Vagina (tissue), 2 donors: ENCODE results near the gene SLC5A6. TPM values are rescaled to one million over a fixed set of nuclear protein-coding genes. Genes with fewer than 3 reads are reported as not detected.

ENCODE experiments used
- DNase-seq, 2 donors: peaks; one replicate each; pipeline ENCODE4 v3.0.0-alpha.2; 2017; ENCODE audit errors: extremely low spot score in 2 of 2
- H3K27ac ChIP-seq: fragments of 200-600 bp; sonication (generic); one replicate; pipeline ENCODE4 v1.5.1; 2019
- H3K27me3 ChIP-seq: fragments of 200-600 bp; sonication (generic); one replicate; pipeline ENCODE4 v1.5.1; 2019
- H3K36me3 ChIP-seq, 2 donors: fragments of 200-600 bp; sonication (generic); one replicate each; pipeline ENCODE4 v1.5.1; 2017 to 2019
- H3K4me1 ChIP-seq: fragments of 200-600 bp; sonication (generic); one replicate; pipeline ENCODE4 v1.5.1; 2019
- H3K4me3 ChIP-seq, 2 donors: fragments of 200-600 bp; sonication (generic); 1 replicate in 1 of 2; 2 replicates in 1 of 2; pipeline ENCODE4 v1.5.1; 2016 to 2019
- H3K9me3 ChIP-seq: fragments of 200-600 bp; sonication (generic); one replicate; pipeline ENCODE4 v1.5.1; 2019
- CTCF ChIP-seq, 3 experiments: fragments of 450-650 bp in 2 of 3; fragments of 200-600 bp in 1 of 3; sonication (generic) in 1 of 3; IDR thresholded peaks; one replicate each; pipeline ENCODE4 v1.5.1; 2017 to 2019; ENCODE audit warnings: antibody characterized with exemption in 3 of 3, mild to moderate bottlenecking in 2 of 3, moderate library complexity in 2 of 3
- POLR2A ChIP-seq, 2 donors: fragments of 450-650 bp; IDR thresholded peaks; one replicate each; pipeline ENCODE4 v1.6.1; 2017; ENCODE audit warnings: antibody characterized with exemption in 2 of 2, mild to moderate bottlenecking in 2 of 2, moderate library complexity in 2 of 2
- POLR2AphosphoS5 ChIP-seq, 2 donors: sonication (generic); formaldehyde crosslinking; IDR thresholded peaks; one replicate each; pipeline ENCODE4 v1.9.0; 2017; ENCODE audit warnings: antibody characterized with exemption in 2 of 2, mild to moderate bottlenecking in 2 of 2, low read depth in 1 of 2; ENCODE audit not compliant: insufficient read depth in 1 of 2
- intact Hi-C: fragments of 100-400 bp; cut with DNase I; formaldehyde crosslinking; loops from one replicate; pipeline ENCODE4 v1.15.1; 2023
- total RNA-seq: library from RNA; depleted of rRNA; stranded (reverse); fragments of >200 nt; gene quantifications from one replicate; pipeline ENCODE4 v1.2.3, GENCODE V29; 2016

The SLC5A6 gene
- total RNA-seq, 1 donor from 2014 or later: 37.3 TPM

GRCh38 chr2:27214941-27215340 is 2.9 kb upstream of the SLC5A6 start:
- no peaks in the 10 kb centered on the region for H3K9me3 ChIP-seq
- H3K27me3 ChIP-seq: no peaks in the 10 kb centered on the region
- H3K27ac ChIP-seq: no peak overlapping the region
- intact Hi-C loops: no loop called here
- H3K4me1 ChIP-seq: peaks cover 32% of the 10 kb centered on the region
- DNase-seq: no peak
- no peak for TF ChIP-seq POLR2AphosphoS5 (IDR thresholded peaks at IDR 0.05; ENCODE audit: insufficient read depth in 1 of 2, low read depth in 1 of 2)
- TF ChIP-seq POLR2A (IDR thresholded peaks at IDR 0.05): no peak
- no peak for TF ChIP-seq CTCF (IDR thresholded peaks at IDR 0.05)
- peaks cover 0 to 6% of the 10 kb centered on the region in 2 donors for H3K36me3 ChIP-seq
- H3K4me3 ChIP-seq: no peak overlapping the region

GRCh38 chr2:27212626-27213471 is 781 bp upstream of the SLC5A6 start:
- peaks cover 25% of the 10 kb centered on the region for H3K4me1 ChIP-seq
- H3K27ac ChIP-seq: peak overlapping the region; percentile 87
- TF ChIP-seq CTCF (IDR thresholded peaks at IDR 0.05) (no peak), POLR2AphosphoS5 (IDR thresholded peaks at IDR 0.05; ENCODE audit: insufficient read depth in 1 of 2, low read depth in 1 of 2) (no peak), POLR2A (IDR thresholded peaks at IDR 0.05) (no peak)
- peaks cover 0 to 9% of the 10 kb centered on the region in 2 donors for H3K36me3 ChIP-seq
- intact Hi-C loops: no loop called here
- H3K9me3 ChIP-seq: no peaks in the 10 kb centered on the region
- DNase-seq: no peak
- H3K4me3 ChIP-seq: peak overlapping the region; percentile 65 to 79
- no peaks in the 10 kb centered on the region for H3K27me3 ChIP-seq

- no peaks in the 10 kb centered on the region for H3K27me3 ChIP-seq
- H3K36me3 ChIP-seq: peaks cover 0 to 21% of the 10 kb centered on the region in 2 donors
- peak overlapping the region; percentile 87 for H3K27ac ChIP-seq
- intact Hi-C loops: no loop called here
- no peaks in the 10 kb centered on the region for H3K9me3 ChIP-seq
- TF ChIP-seq CTCF (IDR thresholded peaks at IDR 0.05) (no peak), POLR2AphosphoS5 (IDR thresholded peaks at IDR 0.05; ENCODE audit: insufficient read depth in 1 of 2, low read depth in 1 of 2) (no peak), POLR2A (IDR thresholded peaks at IDR 0.05) (no peak)
- peak overlapping the region; percentile 65 to 79 for H3K4me3 ChIP-seq
- no peak for DNase-seq
- H3K4me1 ChIP-seq: peaks cover 20% of the 10 kb centered on the region
Observed at GRCh38 chr2:27211241-27211942, 676 bp downstream of the SLC5A6 start.

GRCh38 chr2:27209621-27210401 is 2.3 kb downstream of the SLC5A6 start:
- no peak for DNase-seq
- Histone ChIP-seq H3K27me3 (no peaks in the 10 kb centered on the region), H3K9me3 (no peaks in the 10 kb centered on the region), H3K36me3 (peaks cover 0 to 20% of the 10 kb centered on the region in 2 donors), H3K4me3 (no peak overlapping the region), H3K27ac (no peak overlapping the region), H3K4me1 (peaks cover 20% of the 10 kb centered on the region)
- intact Hi-C loops: no loop called here
- TF ChIP-seq CTCF (IDR thresholded peaks at IDR 0.05) (no peak), POLR2A (IDR thresholded peaks at IDR 0.05) (no peak), POLR2AphosphoS5 (IDR thresholded peaks at IDR 0.05; ENCODE audit: insufficient read depth in 1 of 2, low read depth in 1 of 2) (no peak)
